ENCODE results near the gene DTX3. TPM values are rescaled to one million over a fixed set of nuclear protein-coding genes. Genes with fewer than 3 reads are reported as not detected.

Gene DTX3
- total and polyA plus RNA-seq, 5 donors from 2014 or later, result 3.4 to 31.2 (median 6.0) TPM

DNA sequence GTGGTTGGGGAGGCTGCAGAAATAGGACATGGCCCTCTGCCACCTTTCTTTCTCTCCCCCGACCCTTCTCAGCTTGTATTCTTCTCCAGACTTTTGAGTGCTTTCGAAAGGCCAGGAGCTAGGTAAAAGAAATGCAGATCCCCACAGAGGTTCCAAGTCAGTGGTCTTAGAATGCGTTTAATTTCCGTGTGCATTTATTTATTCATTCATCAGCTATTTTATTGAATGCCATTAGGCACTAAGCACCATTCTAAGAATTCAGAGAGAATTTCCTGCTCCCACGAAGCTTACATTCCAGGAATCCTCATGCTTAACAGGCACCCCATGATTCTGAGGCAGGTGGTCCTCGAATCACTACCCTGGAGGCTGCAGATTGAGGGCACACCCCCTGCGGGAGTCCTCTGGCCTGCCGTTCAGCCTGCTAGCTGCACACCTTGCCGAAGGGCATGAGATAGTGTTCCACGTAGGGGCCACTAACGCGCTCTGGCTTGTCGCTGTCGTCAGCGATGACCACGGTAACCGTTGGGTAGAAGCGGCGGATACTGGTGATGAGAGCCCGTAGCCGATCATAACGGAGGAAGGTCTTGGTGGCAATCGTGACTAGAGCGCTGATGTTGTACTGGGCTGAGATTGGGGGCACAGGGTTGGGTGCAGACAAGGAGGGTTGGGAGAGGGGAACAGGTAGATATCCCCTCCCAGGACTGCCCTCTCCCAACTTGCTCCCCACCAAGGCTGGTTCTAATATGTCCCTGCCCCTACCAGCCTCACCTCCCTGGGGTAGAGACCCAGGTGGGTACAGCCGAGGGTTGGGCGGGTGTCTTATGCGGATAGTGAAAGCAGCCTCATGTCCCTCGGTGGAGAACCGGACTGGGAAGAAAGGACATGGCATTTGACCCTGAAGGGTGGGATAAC lies 23.9 kb downstream of the DTX3 start:
- H3K36me3 ChIP-seq (ENCODE audit: control insufficient read depth, insufficient read depth, low read length), result no peaks in the 10 kb centered on the region
- Mint-ChIP-seq H3K4me3 (peak overlapping the region in 1 of 4 donors; percentile 19), H3K27ac (peak overlapping the region in 1 of 3 donors; percentile 12), H3K4me1 (peaks cover 0 to 24% (median 10%) of the 10 kb centered on the region in 4 donors), H3K36me3 (no peaks in the 10 kb centered on the region), H3K9me3 (peaks cover 0 to 6% (median 0%) of the 10 kb centered on the region in 7 donors), H3K27me3 (peaks cover 86% of the 10 kb centered on the region)
- DNase-seq (no peak), ATAC-seq (ENCODE audit: low read depth in 2 of 2) (no peak)
- H3K27me3 ChIP-seq (ENCODE audit: control insufficient read depth, insufficient read depth, low read length), result peaks cover 50% of the 10 kb centered on the region
- peaks cover 29% of the 10 kb centered on the region for H3K4me1 ChIP-seq (ENCODE audit: control insufficient read depth, insufficient read depth, low read length, poor library complexity, severe bottlenecking)
- no peak overlapping the region for H3K4me3 ChIP-seq (ENCODE audit: low read depth, low read length)
- no peak overlapping the region for H3K27ac ChIP-seq (ENCODE audit: insufficient read depth, low read length, poor library complexity, severe bottlenecking)
- H3K9me3 ChIP-seq (ENCODE audit: control insufficient read depth in 2 of 2, low read length in 2 of 2), result no peaks in the 10 kb centered on the region

DNA sequence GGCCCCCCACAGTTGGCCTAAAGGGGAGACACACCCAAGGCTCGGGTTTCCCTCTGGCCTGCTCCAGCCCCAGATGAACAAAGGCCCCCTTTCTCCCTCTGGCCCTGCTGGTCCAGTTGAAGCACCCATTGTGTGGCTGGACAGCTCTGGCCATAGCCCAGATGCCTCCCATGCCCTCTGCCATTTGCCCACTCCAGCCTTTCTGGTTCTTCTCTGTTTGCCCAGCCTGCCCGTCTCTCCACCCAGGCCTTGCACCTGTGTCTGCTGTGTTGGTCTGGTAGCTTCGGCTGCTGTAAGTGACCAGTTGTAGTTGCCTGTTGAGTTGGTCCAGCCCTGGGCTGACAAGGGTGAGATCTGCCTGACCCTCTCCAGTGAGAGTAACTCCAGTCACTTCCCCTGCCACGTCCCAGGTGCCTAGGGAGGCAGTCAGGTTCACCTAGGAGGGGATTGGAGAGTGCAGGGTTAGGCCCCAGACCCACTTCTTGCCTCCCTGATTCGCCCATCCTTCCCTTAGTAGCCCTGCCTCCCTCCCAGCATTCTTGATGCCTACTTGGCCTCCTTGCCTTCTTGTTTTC lies 25.4 kb downstream of the DTX3 start:
- Histone ChIP-seq H3K27me3 (ENCODE audit: control insufficient read depth, insufficient read depth, low read length) (peaks cover 47% of the 10 kb centered on the region), H3K4me1 (ENCODE audit: control insufficient read depth, insufficient read depth, low read length, poor library complexity, severe bottlenecking) (peaks cover 29% of the 10 kb centered on the region), H3K9me3 (ENCODE audit: control insufficient read depth in 2 of 2, low read length in 2 of 2) (no peaks in the 10 kb centered on the region), H3K27ac (ENCODE audit: insufficient read depth, low read length, poor library complexity, severe bottlenecking) (no peak overlapping the region), H3K4me3 (ENCODE audit: low read depth, low read length) (no peak overlapping the region), H3K36me3 (ENCODE audit: control insufficient read depth, insufficient read depth, low read length) (no peaks in the 10 kb centered on the region)
- Mint-ChIP-seq H3K4me3 (no peak overlapping the region), H3K4me1 (peaks cover 0 to 21% (median 10%) of the 10 kb centered on the region in 4 donors), H3K9me3 (peaks cover 0 to 3% (median 0%) of the 10 kb centered on the region in 7 donors), H3K36me3 (no peaks in the 10 kb centered on the region), H3K27ac (no peak overlapping the region), H3K27me3 (peaks cover 81% of the 10 kb centered on the region)
- ATAC-seq (ENCODE audit: low read depth in 2 of 2) (no peak), DNase-seq (no peak)

DNA sequence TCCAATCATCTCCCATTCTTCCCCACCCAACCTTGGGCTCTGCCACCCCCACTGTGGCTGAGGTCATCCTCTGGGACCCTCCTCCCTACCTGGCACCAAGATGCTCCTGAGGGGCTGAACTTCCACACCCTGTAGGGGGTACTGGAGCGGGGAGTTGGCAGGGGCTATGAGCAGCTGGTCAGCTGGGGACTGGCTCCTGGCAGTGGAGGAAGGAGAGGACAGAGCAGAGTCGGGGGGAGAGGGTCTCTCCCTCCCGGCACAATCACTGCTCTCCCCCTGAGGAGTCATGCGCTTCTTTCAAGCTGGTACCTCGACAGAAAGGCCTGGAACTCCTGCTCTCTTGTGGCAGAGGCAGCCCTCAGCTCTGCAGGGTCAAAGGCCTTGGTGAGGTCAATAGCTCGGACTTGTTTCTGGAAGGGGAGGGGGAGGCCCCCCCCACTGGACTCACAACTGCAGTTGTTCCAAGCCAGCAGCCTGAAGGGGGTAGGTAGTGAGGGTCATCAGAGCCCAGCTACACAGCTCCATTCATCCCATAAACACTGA lies 26.3 kb downstream of the DTX3 start:
- H3K27ac ChIP-seq (ENCODE audit: insufficient read depth, low read length, poor library complexity, severe bottlenecking), result no peak overlapping the region
- no peaks in the 10 kb centered on the region for H3K36me3 ChIP-seq (ENCODE audit: control insufficient read depth, insufficient read depth, low read length)
- Mint-ChIP-seq H3K36me3 (no peaks in the 10 kb centered on the region), H3K27me3 (peaks cover 77% of the 10 kb centered on the region), H3K4me3 (peak overlapping the region in 2 of 4 donors; percentile 61 to 70), H3K9me3 (peaks cover 0 to 3% (median 0%) of the 10 kb centered on the region in 7 donors), H3K27ac (no peak overlapping the region), H3K4me1 (peaks cover 0 to 21% (median 10%) of the 10 kb centered on the region in 4 donors)
- ATAC-seq (ENCODE audit: low read depth in 2 of 2) (no peak), DNase-seq (no peak)
- peaks cover 29% of the 10 kb centered on the region for H3K4me1 ChIP-seq (ENCODE audit: control insufficient read depth, insufficient read depth, low read length, poor library complexity, severe bottlenecking)
- no peaks in the 10 kb centered on the region for H3K9me3 ChIP-seq (ENCODE audit: control insufficient read depth in 2 of 2, low read length in 2 of 2)
- H3K27me3 ChIP-seq (ENCODE audit: control insufficient read depth, insufficient read depth, low read length), result peaks cover 44% of the 10 kb centered on the region
- no peak overlapping the region for H3K4me3 ChIP-seq (ENCODE audit: low read depth, low read length)

DNA sequence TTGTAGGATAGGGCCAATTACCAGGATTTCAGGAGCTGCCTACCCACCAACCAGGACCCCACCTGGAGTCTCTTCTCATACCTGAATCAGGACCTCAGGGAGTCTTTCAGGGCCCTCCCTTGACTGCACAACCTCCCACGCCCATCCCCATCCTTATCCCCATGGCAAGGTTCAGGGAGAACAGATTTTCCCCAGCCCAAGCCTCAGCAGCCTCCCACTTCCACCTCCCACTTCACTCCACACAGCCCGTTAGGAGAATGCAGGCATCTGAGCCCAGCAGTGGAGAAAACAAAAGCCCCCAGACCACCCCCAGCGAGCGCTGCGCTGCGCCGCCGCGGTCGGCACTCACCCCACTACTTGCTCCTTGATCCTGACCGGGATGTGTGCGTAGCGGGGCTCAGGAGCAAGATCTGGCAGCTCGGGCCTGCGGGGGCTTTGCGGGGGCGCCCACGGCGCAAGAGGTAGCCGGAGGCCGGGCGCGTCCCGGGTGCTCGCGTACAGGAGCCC lies 27.0 kb downstream of the DTX3 start:
- no peak overlapping the region for H3K27ac Mint-ChIP-seq
- H3K4me3 Mint-ChIP-seq, result peak overlapping the region in 2 of 4 donors; percentile 22 to 69

DNA sequence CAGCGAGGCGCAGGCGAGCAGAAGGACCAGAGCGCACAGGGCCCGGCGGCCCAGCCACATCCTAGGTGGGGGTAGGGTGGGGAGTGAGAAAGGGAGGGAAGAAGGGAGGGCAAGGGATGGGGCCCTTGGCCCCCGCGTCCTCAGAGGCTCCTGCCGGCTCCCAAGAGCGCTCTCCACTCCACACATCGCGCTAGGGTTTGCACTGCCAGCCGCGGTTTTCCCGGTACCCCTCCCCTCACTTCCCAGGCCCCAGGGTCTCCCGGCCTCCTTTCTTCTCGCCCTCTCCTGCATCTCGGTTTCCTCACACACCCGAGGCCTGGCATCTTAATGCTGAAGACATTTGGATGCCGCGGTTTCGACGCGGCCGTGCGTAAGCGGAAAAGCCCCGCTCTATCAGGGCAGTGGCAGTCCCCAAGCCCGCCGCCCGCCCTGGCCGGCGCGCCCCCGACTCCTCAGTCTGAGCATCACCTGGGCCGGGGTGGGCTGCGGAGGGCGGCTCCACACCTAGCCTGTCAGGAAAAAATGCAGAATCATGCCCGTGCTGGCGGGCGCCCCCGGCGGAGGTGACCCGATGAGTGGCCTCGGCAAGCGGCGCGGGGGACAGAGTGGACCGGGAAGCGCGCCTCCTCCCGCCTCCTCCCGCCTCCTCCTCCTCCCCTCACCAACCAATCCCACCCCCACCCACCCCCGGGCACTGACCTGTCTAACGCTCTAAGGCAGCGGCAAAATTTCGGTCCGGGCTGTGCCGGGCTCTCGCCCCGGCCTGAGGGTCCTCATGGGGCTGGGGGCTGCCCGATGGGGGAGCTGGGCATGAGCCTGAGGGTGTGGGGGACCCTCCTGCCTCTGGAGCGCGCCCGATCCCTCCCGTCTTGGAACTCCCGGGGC lies 27.7 kb downstream of the DTX3 start:
- Mint-ChIP-seq H3K27me3 (peaks cover 66% of the 10 kb centered on the region), H3K27ac (peak overlapping the region in 1 of 3 donors; percentile 69), H3K4me3 (peak overlapping the region in 3 of 4 donors; percentile 1 to 69 (median 59)), H3K36me3 (no peaks in the 10 kb centered on the region), H3K9me3 (peaks cover 0 to 3% (median 0%) of the 10 kb centered on the region in 7 donors), H3K4me1 (peaks cover 0 to 16% (median 7%) of the 10 kb centered on the region in 4 donors)
- peaks cover 35% of the 10 kb centered on the region for H3K27me3 ChIP-seq (ENCODE audit: control insufficient read depth, insufficient read depth, low read length)
- DNase-seq, result no peak
- no peak overlapping the region for H3K27ac ChIP-seq (ENCODE audit: insufficient read depth, low read length, poor library complexity, severe bottlenecking)
- H3K4me3 ChIP-seq (ENCODE audit: low read depth, low read length), result no peak overlapping the region
- ATAC-seq (ENCODE audit: low read depth in 2 of 2), result peak in 1 of 2 donors; percentile 14
- no peaks in the 10 kb centered on the region for H3K9me3 ChIP-seq (ENCODE audit: control insufficient read depth in 2 of 2, low read length in 2 of 2)
- no peaks in the 10 kb centered on the region for H3K36me3 ChIP-seq (ENCODE audit: control insufficient read depth, insufficient read depth, low read length)
- peaks cover 29% of the 10 kb centered on the region for H3K4me1 ChIP-seq (ENCODE audit: control insufficient read depth, insufficient read depth, low read length, poor library complexity, severe bottlenecking)

More for the DNA sequence above, 27.0 kb downstream of the DTX3 start:
- Histone ChIP-seq H3K9me3 (ENCODE audit: control insufficient read depth in 2 of 2, low read length in 2 of 2) (no peaks in the 10 kb centered on the region), H3K27me3 (ENCODE audit: control insufficient read depth, insufficient read depth, low read length) (peaks cover 40% of the 10 kb centered on the region), H3K4me1 (ENCODE audit: control insufficient read depth, insufficient read depth, low read length, poor library complexity, severe bottlenecking) (peaks cover 29% of the 10 kb centered on the region), H3K27ac (ENCODE audit: insufficient read depth, low read length, poor library complexity, severe bottlenecking) (no peak overlapping the region), H3K4me3 (ENCODE audit: low read depth, low read length) (no peak overlapping the region), H3K36me3 (ENCODE audit: control insufficient read depth, insufficient read depth, low read length) (no peaks in the 10 kb centered on the region)
- Mint-ChIP-seq H3K9me3 (peaks cover 0 to 3% (median 0%) of the 10 kb centered on the region in 7 donors), H3K27me3 (peaks cover 71% of the 10 kb centered on the region), H3K4me1 (peaks cover 0 to 20% (median 10%) of the 10 kb centered on the region in 4 donors), H3K36me3 (no peaks in the 10 kb centered on the region)
- DNase-seq, result no peak
- ATAC-seq (ENCODE audit: low read depth in 2 of 2), result no peak

DNA sequence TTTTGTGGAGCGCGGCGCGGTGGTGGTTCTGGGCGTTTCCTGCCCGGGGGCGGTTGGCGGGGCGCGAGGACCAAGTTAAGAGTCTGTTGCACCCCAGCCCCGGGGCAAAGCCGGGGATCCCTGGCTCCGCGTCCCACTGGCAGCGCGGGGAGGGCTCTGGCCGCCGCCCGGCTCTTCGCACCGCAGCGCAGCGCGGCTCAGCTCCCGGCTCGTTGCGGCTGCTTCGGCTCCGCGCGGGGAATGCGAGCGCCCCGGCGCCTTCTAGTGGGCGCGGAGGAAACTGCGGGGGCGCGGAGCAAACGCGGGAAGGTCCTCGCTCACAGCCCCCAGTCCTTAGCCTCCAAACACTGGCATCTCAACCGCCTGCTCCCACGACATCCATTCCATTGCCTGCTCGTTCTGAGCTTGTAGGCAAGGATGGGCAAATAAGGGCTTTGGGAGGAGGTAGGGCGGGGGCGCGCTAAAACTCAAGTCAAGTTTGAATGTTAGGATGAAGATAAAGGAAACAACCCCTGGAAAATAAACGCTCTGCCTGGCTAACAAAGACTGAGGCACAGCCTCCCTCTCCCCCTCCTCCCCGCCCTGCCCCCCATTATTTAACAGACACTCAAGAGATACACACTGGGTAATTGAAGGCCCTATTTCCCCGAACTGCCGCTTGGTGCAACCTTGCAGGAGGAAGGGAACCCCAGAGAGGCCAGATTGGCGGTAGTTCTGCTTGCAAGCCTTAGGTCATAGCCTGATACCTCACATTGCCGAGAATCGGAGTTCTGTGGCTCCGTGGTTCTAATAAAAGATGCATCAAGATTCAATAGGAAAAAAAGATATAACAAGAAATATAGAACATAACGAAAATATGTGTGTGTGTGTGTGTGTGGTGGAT lies 28.6 kb downstream of the DTX3 start, which contains the start of gene B4GALNT1:
Gene B4GALNT1 (minus strand): TSS at position 244 of the 883 bp plus-strand sequence. CDS start 1,069 bp downstream, outside the sequence.
- Histone ChIP-seq H3K36me3 (ENCODE audit: control insufficient read depth, insufficient read depth, low read length) (no peaks in the 10 kb centered on the region), H3K4me3 (ENCODE audit: low read depth, low read length) (no peak within 1 kb of the TSS), H3K27me3 (ENCODE audit: control insufficient read depth, insufficient read depth, low read length) (peaks cover 35% of the 10 kb centered on the region), H3K9me3 (ENCODE audit: control insufficient read depth in 2 of 2, low read length in 2 of 2) (no peaks in the 10 kb centered on the region), H3K4me1 (ENCODE audit: control insufficient read depth, insufficient read depth, low read length, poor library complexity, severe bottlenecking) (peaks cover 20% of the 10 kb centered on the region), H3K27ac (ENCODE audit: insufficient read depth, low read length, poor library complexity, severe bottlenecking) (no peak within 1 kb of the TSS)
- Mint-ChIP-seq H3K9me3 (peaks cover 0 to 3% (median 0%) of the 10 kb centered on the region in 7 donors), H3K4me3 (peak within 1 kb of the TSS; percentile 1 to 86 (median 64)), H3K4me1 (peaks cover 0 to 16% (median 6%) of the 10 kb centered on the region in 4 donors), H3K36me3 (no peaks in the 10 kb centered on the region), H3K27me3 (peaks cover 67% of the 10 kb centered on the region), H3K27ac (peak within 1 kb of the TSS in 1 of 3 donors; percentile 69)
- DNase-seq (peak; percentile 36 to 66 (median 66)), ATAC-seq (ENCODE audit: low read depth in 2 of 2) (peak; percentile 86 to 87)

Data from CD4-positive, CD25-positive, alpha-beta regulatory T cell (primary cell).